SK-N-SH (cell line): Measurements from ENCODE around the gene PABPC1L. TPM values are rescaled to one million over a fixed set of nuclear protein-coding genes. Genes with fewer than 3 reads are reported as not detected.
A peak's percentile ranks its signal among the peaks of the same experiment; 100 is the strongest.

ENCODE experiments used
- CTCF ChIA-PET: fragments of 300-600, 350-600 bp; formaldehyde crosslinking; extraction: SDS; loops from one replicate; lab custom pipeline; 2021; lab: Yijun Ruan, JAX
- POLR2A ChIA-PET: fragments of 350-600 bp; sonication (Branson Sonifier 250); formaldehyde crosslinking; extraction: SDS; loops from one replicate; lab custom pipeline; 2020; ENCODE audit warnings: antibody characterized with exemption, inconsistent platforms; lab: Yijun Ruan, JAX
- DNase-seq: peaks from one replicate; pipeline ENCODE4 v3.0.0; 2012
- H2AFZ ChIP-seq: fragments of 200-600 bp; sonication (generic); 2 replicates; pipeline ENCODE4 v1.8.1; 2016; ENCODE audit warnings: antibody characterized with exemption, mild to moderate bottlenecking, low read depth
- H3F3A ChIP-seq: fragments of 200-600 bp; sonication (generic); replicated peaks from 2 replicates; pipeline ENCODE3; 2016; ENCODE audit warnings: antibody characterized with exemption, mild to moderate bottlenecking; ENCODE audit not compliant: insufficient read depth
- H3K27ac ChIP-seq, 2 experiments: fragments of 200-500 bp in 1 of 2; fragments of 200-600 bp in 1 of 2; sonication (Bioruptor generic) in 1 of 2; sonication (generic), shearing (Covaris generic) in 1 of 2; 2 replicates each; pipeline versions ENCODE4 v1.5.1 to v1.6.1; 2014 to 2016; ENCODE audit warnings: low read depth in 2 of 2, inconsistent platforms in 1 of 2, low read length in 1 of 2, mild to moderate bottlenecking in 1 of 2, mixed read lengths in 1 of 2
- H3K27me3 ChIP-seq: fragments of 200-600 bp; sonication (generic), shearing (Covaris generic); 2 replicates; pipeline ENCODE4 v1.6.1; 2016; ENCODE audit warnings: mixed run types; ENCODE audit not compliant: insufficient read depth
- H3K36me3 ChIP-seq, 2 experiments: fragments of 200-500 bp in 1 of 2; fragments of 200-600 bp in 1 of 2; sonication (Bioruptor generic) in 1 of 2; sonication (generic) in 1 of 2; replicated peaks in 1 of 2; 2 replicates each; pipeline versions ENCODE3 to v1.5.1; 2014 to 2016; ENCODE audit warnings: low read length in 1 of 2, mild to moderate bottlenecking in 1 of 2; ENCODE audit not compliant: insufficient read depth in 2 of 2, control insufficient read depth in 1 of 2
- H3K4me1 ChIP-seq, 2 experiments: fragments of 200-500 bp in 1 of 2; fragments of 200-600 bp in 1 of 2; sonication (Bioruptor generic) in 1 of 2; sonication (generic), shearing (Covaris generic) in 1 of 2; 2 replicates each; pipeline versions ENCODE4 v1.5.1 to v1.6.1; 2014 to 2016; ENCODE audit warnings: low read depth in 1 of 2, low read length in 1 of 2, mixed run types in 1 of 2; ENCODE audit not compliant: insufficient read depth in 2 of 2, control insufficient read depth in 1 of 2
- H3K4me2 ChIP-seq: fragments of 200-600 bp; sonication (generic), shearing (Covaris generic); 2 replicates; pipeline ENCODE4 v1.6.1; 2017; ENCODE audit warnings: mixed run types
- H3K4me3 ChIP-seq, 2 experiments: fragments of 200-500 bp in 1 of 2; fragments of 200-600 bp in 1 of 2; sonication (Bioruptor generic) in 1 of 2; sonication (generic), shearing (Covaris generic) in 1 of 2; 2 replicates each; pipeline versions ENCODE4 v1.5.1 to v1.8.1; 2014 to 2016; ENCODE audit warnings: low read depth in 2 of 2, inconsistent platforms in 1 of 2, low read length in 1 of 2, mild to moderate bottlenecking in 1 of 2, mixed read lengths in 1 of 2, moderate library complexity in 1 of 2
- H3K79me2 ChIP-seq: fragments of 200-600 bp; sonication (generic); 2 replicates; pipeline ENCODE4 v1.8.1; 2017; ENCODE audit warnings: mild to moderate bottlenecking; ENCODE audit not compliant: insufficient read depth
- H3K9ac ChIP-seq: fragments of 200-600 bp; sonication (generic); 2 replicates; pipeline ENCODE4 v1.6.1; 2017; ENCODE audit warnings: mixed run types
- H3K9me2 ChIP-seq: fragments of 200-600 bp; sonication (generic); 2 replicates; pipeline ENCODE4 v1.6.1; 2017; ENCODE audit warnings: mixed run types
- H3K9me3 ChIP-seq: fragments of 200-600 bp; sonication (generic); 2 replicates; pipeline ENCODE4 v1.6.1; 2017; ENCODE audit warnings: mixed run types, mild to moderate bottlenecking, moderate library complexity
- H4K20me1 ChIP-seq: fragments of 200-600 bp; sonication (generic); 2 replicates; pipeline ENCODE4 v1.6.1; 2017; ENCODE audit warnings: mild to moderate bottlenecking, mixed run types; ENCODE audit not compliant: insufficient read depth
- CTCF ChIP-seq: fragments of 200-600 bp; sonication (generic); IDR thresholded peaks from 2 replicates; pipeline ENCODE4 v1.6.1; 2017; ENCODE audit warnings: antibody characterized with exemption, mild to moderate bottlenecking, moderate library complexity
- EZH2phosphoT487 ChIP-seq: fragments of 200-600 bp; sonication (generic); IDR thresholded peaks from 2 replicates; pipeline ENCODE4 v1.6.1; 2017; ENCODE audit warnings: low read depth, mixed run types, mild to moderate bottlenecking, antibody characterized with exemption, moderate library complexity, borderline replicate concordance
- JUND ChIP-seq: IDR thresholded peaks from 2 replicates; pipeline ENCODE4 v1.4.0; 2012
- NFIC ChIP-seq: IDR thresholded peaks from 2 replicates; pipeline ENCODE4 v1.4.0; 2012; ENCODE audit warnings: borderline replicate concordance
- POLR2AphosphoS5 ChIP-seq: IDR thresholded peaks from 2 replicates; pipeline ENCODE4 v1.6.1; 2012; ENCODE audit warnings: low read depth, low read length
- RAD21 ChIP-seq: IDR thresholded peaks from 2 replicates; pipeline ENCODE4 v1.6.1; 2012; ENCODE audit warnings: mild to moderate bottlenecking, low read length
- REST ChIP-seq: IDR thresholded peaks from 2 replicates; pipeline ENCODE4 v1.6.1; 2012; ENCODE audit warnings: mild to moderate bottlenecking, low read depth, low read length, moderate library complexity
- SMC3 ChIP-seq: IDR thresholded peaks from 2 replicates; pipeline ENCODE4 v1.6.1; 2012; ENCODE audit warnings: low read depth, low read length, improper control_type of control experiment
- TAF1 ChIP-seq: IDR thresholded peaks from 2 replicates; pipeline ENCODE4 v1.6.1; 2012; ENCODE audit warnings: low read depth, mild to moderate bottlenecking, low read length, moderate library complexity, borderline replicate concordance
- YY1 ChIP-seq: IDR thresholded peaks from 2 replicates; pipeline ENCODE4 v1.4.0; 2012; ENCODE audit warnings: low read depth, mild to moderate bottlenecking
- WGBS: methylation state at CpG from one replicate; pipeline ENCODE4 v1.1.6; 2017; ENCODE audit warnings: low lambda C conversion rate; 5-methylcytosine and 5-hydroxymethylcytosine counted together
- polyA plus RNA-seq, 3 experiments: library from polyadenylated mRNA; depleted of rRNA; stranded (reverse); fragments of >200 nt; gene quantifications; 2 replicates each; pipeline ENCODE4 v1.2.3, GENCODE V29; 2012

The PABPC1L gene
- polyA plus RNA-seq, 1 of the 3 experiments (the other 2 are of a cell fraction) = 205 TPM

GRCh38 chr20:44911264-44911921 is 1.5 kb downstream of the PABPC1L start:
- WGBS = 83% methylated on average over 21 of the region's 21 CpGs
- ChIA-PET POLR2A (no interaction called here), CTCF (interaction anchor here (0.9 to 1.4 kb wide), 6 partner anchors 8 to 185 kb away, joined by 3 to 4 read pairs (median 4); no protein-coding TSS in a partner anchor)
- no peaks in the 10 kb centered on the region for H3K27me3 ChIP-seq
- H3K27ac ChIP-seq = no peak overlapping the region
- peaks cover 31% of the 10 kb centered on the region for H3F3A ChIP-seq
- peaks cover 26 to 50% of the 10 kb centered on the region in 2 experiments for H3K36me3 ChIP-seq
- peaks cover 0 to 9% of the 10 kb centered on the region in 2 experiments; a peak in 1 of 4 replicates for H3K4me1 ChIP-seq
- DNase-seq = peak; percentile 80
- no peak overlapping the region for H3K9ac ChIP-seq
- no peaks in the 10 kb centered on the region for H3K9me2 ChIP-seq
- no peak overlapping the region for H3K4me3 ChIP-seq
- H2AFZ ChIP-seq = no peak overlapping the region
- H3K4me2 ChIP-seq = no peak overlapping the region
- TF ChIP-seq RAD21 (peak; percentile 43), EZH2phosphoT487 (no peak), CTCF (peak; percentile 56)
- H3K79me2 ChIP-seq = peaks cover 12% of the 10 kb centered on the region; the same call in 1 of the 2 replicates
- peaks cover 8% of the 10 kb centered on the region; the same call in 1 of the 2 replicates for H4K20me1 ChIP-seq
- no peaks in the 10 kb centered on the region for H3K9me3 ChIP-seq

GRCh38 chr20:44912189-44912588 is 2.3 kb downstream of the PABPC1L start:
- Histone ChIP-seq H4K20me1 (peaks cover 8% of the 10 kb centered on the region; the same call in 1 of the 2 replicates), H3K9me2 (no peaks in the 10 kb centered on the region), H3K9ac (no peak overlapping the region), H3F3A (peaks cover 23% of the 10 kb centered on the region), H2AFZ (no peak overlapping the region), H3K27ac (no peak overlapping the region)
- POLR2A ChIA-PET = no interaction called here
- CTCF ChIA-PET = interaction anchor here (1.0 kb wide), 1 partner anchor 15 kb away, joined by 3 read pairs; no protein-coding TSS in a partner anchor
- TF ChIP-seq RAD21 (no peak), TAF1 (no peak), POLR2AphosphoS5 (no peak), YY1 (no peak), REST (no peak), NFIC (no peak), JUND (no peak), SMC3 (no peak)
- TF ChIP-seq, all 33 proteins: peak for 0
- DNase-seq = no peak
- Histone ChIP-seq H3K79me2 (0 out of 2 replicates have a peak, but pooled peaks cover 5% of the 10 kb centered on the region), H3K4me1 (peaks cover 0 to 9% of the 10 kb centered on the region in 2 experiments; a peak in 1 of 4 replicates), H3K4me2 (no peak overlapping the region), H3K9me3 (no peaks in the 10 kb centered on the region), H3K36me3 (peaks cover 18 to 45% of the 10 kb centered on the region in 2 experiments), H3K27me3 (no peaks in the 10 kb centered on the region), H3K4me3 (no peak overlapping the region)
- 100% methylated on average over 2 of the region's 2 CpGs for WGBS
